Fibroblast of the aortic adventitia (primary cell): ENCODE measurements around the gene SLC10A3. TPM values are rescaled to one million over a fixed set of nuclear protein-coding genes. Genes with fewer than 3 reads are reported as not detected.

Experiments used
- DNase-seq: peaks from one replicate; pipeline ENCODE4 v3.0.0-alpha.2; 2010; ENCODE audit warnings: low read depth
- H3K4me3 ChIP-seq: 2 replicates; pipeline ENCODE4 v1.5.1; 2011; ENCODE audit warnings: low read depth, mild to moderate bottlenecking, control low read depth, low read length, moderate library complexity
- total RNA-seq: library from RNA; depleted of rRNA; stranded (reverse); fragments of >200 nt; gene quantifications from 2 replicates; pipeline ENCODE4 v1.2.3, GENCODE V29; 2012; ENCODE audit warnings: low replicate concordance
- TF ChIP-seq, protein P1 (sequence below): IDR thresholded peaks from 2 replicates; pipeline ENCODE4 v1.5.1; 2011; ENCODE audit warnings: mild to moderate bottlenecking, low read length, control low read depth, inconsistent platforms; ENCODE audit not compliant: insufficient read depth

The SLC10A3 gene, protein sequence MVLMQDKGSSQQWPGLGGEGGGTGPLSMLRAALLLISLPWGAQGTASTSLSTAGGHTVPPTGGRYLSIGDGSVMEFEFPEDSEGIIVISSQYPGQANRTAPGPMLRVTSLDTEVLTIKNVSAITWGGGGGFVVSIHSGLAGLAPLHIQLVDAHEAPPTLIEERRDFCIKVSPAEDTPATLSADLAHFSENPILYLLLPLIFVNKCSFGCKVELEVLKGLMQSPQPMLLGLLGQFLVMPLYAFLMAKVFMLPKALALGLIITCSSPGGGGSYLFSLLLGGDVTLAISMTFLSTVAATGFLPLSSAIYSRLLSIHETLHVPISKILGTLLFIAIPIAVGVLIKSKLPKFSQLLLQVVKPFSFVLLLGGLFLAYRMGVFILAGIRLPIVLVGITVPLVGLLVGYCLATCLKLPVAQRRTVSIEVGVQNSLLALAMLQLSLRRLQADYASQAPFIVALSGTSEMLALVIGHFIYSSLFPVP
- total RNA-seq = 23.9 and 28.6 TPM in 2 replicates

DNA sequence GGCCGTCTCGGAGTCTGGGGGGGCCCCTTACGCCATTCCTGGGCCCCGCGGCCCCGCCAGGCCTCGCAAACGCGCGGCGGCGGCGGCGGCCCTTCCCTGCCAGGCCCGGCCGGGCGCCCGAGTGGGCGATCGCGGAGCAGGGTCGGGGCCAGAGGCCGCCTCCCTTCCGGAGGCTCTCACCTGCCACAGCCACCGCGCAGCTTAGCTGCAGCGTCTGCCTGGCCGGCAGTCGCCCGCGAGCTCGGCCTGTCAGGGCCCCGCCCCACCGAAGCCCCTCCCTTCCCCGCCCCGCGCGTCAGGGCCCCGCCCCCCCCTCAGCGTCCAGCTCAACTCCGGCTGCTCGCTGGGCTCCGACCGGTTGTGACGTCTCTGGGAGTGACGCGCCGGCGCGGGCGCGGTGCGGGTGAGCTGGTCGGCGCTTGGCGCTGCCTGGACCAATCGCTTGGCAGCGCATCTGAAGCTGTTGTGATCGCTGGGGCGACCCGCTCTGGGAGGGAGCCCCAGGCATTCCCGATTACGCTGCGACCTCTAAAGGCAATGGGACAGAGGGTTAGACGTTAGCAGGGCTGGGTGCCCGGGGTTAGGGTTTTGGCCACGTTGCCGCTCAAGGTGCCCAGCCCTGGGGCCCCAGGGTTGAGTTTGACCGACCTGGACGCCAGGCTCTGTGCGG, at the start of gene SLC10A3:
TSS of gene SLC10A3 (minus strand) at position 216 of the 670 bp plus-strand sequence. CDS start 1,689 bp downstream, outside the sequence.
- H3K4me3 ChIP-seq = peak within 1 kb of the TSS; percentile 72
- peak; percentile 89 for DNase-seq
- TF ChIP-seq, protein P1, sequence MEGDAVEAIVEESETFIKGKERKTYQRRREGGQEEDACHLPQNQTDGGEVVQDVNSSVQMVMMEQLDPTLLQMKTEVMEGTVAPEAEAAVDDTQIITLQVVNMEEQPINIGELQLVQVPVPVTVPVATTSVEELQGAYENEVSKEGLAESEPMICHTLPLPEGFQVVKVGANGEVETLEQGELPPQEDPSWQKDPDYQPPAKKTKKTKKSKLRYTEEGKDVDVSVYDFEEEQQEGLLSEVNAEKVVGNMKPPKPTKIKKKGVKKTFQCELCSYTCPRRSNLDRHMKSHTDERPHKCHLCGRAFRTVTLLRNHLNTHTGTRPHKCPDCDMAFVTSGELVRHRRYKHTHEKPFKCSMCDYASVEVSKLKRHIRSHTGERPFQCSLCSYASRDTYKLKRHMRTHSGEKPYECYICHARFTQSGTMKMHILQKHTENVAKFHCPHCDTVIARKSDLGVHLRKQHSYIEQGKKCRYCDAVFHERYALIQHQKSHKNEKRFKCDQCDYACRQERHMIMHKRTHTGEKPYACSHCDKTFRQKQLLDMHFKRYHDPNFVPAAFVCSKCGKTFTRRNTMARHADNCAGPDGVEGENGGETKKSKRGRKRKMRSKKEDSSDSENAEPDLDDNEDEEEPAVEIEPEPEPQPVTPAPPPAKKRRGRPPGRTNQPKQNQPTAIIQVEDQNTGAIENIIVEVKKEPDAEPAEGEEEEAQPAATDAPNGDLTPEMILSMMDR = no peak

DNA sequence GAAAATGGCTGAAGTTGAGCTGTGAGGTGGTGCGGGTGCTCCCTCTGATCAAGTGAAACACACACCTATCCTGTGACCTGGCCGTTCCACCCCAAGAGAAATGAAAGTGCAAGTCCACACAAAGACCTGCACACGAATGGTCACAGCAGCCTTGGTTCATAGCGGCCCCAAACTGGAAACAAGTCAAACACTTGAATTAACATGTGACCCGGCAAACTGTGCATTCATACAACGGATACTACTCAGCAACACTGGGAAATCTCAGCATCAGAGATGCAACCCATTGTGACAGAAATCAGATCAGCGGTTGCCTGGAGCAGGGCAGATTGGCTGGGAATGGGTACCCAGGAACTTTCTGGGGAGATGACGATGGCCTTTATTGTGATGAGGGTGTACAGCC, 48.6 kb upstream of the SLC10A3 start:
- DNase-seq = no peak
- TF ChIP-seq, protein P1 = no peak
- H3K4me3 ChIP-seq = no peak overlapping the region

DNA sequence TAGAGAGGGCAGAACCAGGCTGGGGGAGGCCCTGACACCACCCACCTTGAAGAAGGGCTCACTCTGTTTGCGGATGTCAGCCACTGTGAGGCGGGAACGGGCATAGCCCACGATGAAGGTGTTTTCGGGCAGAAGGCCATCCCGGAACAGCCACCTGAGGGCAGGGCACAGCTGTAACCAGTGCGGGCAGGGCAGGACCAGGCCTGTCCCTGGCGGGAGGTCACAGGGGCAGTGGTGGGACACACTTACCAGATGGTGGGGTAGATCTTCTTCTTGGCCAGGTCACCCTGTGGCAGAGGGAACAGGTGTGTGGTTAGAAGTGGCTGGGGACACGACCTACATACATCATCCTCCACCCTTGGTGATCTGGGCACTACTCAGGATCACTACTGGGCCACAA, 45.5 kb upstream of the SLC10A3 start:
- H3K4me3 ChIP-seq = no peak overlapping the region
- TF ChIP-seq, protein P1 = no peak
- DNase-seq = no peak

DNA sequence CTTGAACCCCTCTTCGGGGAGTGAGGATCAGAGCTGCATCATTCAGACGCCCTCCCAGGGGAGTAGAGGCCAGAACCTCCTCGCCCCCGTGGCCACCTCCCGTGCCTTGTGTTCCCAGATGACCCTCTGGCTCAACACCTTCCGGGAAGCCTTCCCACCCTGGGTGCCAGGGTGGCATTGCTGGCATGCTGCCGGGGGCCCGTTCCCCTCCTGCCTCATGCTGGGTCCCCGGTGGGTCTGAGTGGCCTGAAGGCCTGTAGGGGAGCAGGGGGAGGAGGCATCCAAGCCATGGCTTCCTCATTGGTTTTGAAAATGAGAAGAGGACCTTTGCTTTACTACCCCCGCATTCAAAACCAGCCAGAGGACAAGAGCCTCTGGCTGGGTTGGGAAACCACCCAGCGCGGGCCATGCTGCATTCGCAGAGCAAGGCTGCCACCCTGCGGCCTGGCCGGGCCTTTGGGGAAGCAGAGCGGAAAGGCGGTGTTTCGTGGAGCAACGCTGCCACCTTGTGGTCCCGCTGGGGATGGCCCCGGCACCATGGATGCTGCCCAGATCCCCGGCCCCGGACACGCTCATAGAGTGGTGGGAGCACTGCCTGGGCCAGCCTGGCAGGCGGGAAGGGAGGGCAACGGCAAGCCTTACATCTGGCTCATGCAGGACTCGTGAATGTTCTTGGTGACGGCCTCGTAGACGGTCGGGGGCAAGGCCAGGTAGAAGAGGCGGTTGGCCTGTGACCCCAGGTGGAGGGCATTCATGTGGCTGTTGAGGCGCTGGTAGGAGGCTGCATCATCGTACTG, 44.3 kb upstream of the SLC10A3 start:
- DNase-seq = peak; percentile 84
- TF ChIP-seq, protein P1 = peak; percentile 95

DNA sequence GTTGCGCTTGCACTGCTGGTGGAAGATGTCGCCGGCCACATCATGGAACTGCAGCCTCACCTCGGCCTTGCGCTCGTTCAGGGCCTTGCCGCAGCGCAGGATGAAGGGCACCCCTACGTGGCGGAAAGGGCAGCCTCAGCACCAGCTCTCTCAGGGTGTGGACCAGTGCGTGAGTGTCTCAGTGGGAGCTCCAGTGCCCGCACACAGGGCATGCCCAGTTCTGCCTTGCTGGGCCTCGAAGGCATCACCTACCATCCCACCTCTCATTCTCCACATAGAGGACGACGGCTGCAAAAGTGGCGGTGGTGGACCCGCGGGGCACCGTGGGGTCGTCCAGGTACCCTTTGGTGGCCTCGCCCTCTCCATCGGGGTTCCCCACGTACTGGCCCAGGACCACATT, 42.3 kb upstream of the SLC10A3 start:
- no peak overlapping the region for H3K4me3 ChIP-seq
- DNase-seq = no peak
- TF ChIP-seq, protein P1 = no peak

More for the DNA sequence above, 44.3 kb upstream of the SLC10A3 start:
- no peak overlapping the region for H3K4me3 ChIP-seq

DNA sequence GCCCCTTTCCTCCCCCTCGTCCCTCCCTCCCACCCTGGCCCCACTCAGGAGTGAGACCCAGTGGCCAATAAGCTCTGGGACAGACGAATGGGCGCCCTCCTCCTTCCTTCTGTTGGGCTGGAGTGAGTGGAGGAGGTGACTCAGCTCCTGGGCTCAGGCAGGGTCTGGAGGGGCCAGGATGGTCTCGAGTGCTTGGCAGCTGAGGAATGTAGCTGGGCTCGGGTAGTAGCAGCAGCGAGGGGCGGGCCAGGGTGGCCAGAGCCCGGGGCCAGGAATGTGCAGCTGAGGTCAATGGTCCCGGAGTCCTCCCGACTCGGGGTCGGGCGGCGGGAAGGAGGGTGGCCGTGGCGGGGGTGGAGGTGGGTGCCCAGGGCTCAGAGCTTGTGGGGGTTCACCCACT, 41.2 kb upstream of the SLC10A3 start:
- TF ChIP-seq, protein P1 = no peak
- H3K4me3 ChIP-seq = no peak overlapping the region
- peak; percentile 67 for DNase-seq
